Epidermal melanocyte (primary cell): Measurements from ENCODE around the gene DNAH17.
A peak's percentile ranks its signal among the peaks of the same experiment; 100 is the strongest.

ENCODE experiments used
- DNase-seq: peaks from one replicate; pipeline ENCODE4 v3.0.0; 2011; ENCODE audit warnings: low spot score; ENCODE audit not compliant: insufficient read length

The DNAH17 gene, protein sequence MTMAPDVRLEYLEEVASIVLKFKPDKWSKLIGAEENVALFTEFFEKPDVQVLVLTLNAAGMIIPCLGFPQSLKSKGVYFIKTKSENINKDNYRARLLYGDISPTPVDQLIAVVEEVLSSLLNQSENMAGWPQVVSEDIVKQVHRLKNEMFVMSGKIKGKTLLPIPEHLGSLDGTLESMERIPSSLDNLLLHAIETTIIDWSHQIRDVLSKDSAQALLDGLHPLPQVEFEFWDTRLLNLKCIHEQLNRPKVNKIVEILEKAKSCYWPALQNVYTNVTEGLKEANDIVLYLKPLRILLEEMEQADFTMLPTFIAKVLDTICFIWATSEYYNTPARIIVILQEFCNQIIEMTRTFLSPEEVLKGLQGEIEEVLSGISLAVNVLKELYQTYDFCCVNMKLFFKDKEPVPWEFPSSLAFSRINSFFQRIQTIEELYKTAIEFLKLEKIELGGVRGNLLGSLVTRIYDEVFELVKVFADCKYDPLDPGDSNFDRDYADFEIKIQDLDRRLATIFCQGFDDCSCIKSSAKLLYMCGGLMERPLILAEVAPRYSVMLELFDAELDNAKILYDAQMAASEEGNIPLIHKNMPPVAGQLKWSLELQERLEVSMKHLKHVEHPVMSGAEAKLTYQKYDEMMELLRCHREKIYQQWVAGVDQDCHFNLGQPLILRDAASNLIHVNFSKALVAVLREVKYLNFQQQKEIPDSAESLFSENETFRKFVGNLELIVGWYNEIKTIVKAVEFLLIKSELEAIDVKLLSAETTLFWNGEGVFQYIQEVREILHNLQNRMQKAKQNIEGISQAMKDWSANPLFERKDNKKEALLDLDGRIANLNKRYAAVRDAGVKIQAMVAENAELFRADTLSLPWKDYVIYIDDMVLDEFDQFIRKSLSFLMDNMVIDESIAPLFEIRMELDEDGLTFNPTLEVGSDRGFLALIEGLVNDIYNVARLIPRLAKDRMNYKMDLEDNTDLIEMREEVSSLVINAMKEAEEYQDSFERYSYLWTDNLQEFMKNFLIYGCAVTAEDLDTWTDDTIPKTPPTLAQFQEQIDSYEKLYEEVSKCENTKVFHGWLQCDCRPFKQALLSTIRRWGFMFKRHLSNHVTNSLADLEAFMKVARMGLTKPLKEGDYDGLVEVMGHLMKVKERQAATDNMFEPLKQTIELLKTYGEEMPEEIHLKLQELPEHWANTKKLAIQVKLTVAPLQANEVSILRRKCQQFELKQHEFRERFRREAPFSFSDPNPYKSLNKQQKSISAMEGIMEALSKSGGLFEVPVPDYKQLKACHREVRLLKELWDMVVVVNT (N-terminal part only)

DNA sequence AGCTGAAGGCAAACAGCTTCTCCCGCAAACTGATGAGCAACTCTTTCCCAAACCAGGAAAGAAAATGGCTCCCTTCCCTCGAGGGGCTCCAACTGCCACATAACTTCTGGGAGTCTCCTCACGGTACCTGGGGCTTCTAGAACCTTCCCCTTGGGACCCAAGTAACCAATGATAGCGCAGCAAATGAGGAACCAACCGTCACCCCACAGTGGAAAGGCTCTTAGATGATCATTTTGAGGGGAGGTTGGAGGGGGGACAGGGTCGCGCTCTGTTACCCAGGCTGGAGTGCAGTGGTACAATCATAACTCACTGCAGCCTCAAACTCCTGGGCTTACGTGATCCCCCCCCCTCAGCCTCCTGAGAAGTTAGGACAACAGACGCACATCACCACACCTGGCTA, at the start of gene DNAH17:
Gene DNAH17, minus strand, starts transcription at position 101 of the 400 bp plus-strand sequence. CDS start 2,339 bp downstream, outside the sequence.
- no peak for DNase-seq

- DNase-seq, result no peak
Measured at GRCh38 chr17:78624324-78625151, 47.3 kb upstream of the DNAH17 start.

DNA sequence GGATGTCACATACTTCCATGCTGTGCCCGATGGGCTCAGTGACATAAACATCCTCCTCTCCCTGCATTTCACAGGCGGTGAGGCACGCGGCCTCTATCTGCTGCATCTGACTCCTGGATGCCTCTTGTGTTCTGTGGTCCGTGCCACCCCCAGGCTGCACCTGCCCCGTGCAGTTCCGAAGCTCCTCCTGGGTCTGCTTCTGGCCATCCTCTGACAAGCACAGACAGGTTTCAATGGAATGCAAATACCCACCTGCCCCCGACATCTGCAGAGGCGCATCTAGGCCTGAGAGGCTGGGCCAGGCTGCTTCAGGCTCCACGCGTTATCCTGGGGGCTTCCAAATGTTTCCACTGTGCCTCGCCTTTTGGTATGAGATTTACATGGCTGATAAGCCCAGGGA, 46.3 kb upstream of the DNAH17 start:
- no peak for DNase-seq

- no peak for DNase-seq
Measured at GRCh38 chr17:78622491-78623265, 45.5 kb upstream of the DNAH17 start.

GRCh38 chr17:78621720-78622490, 44.7 kb upstream of the DNAH17 start:
- no peak for DNase-seq

GRCh38 chr17:78620099-78620498, 42.9 kb upstream of the DNAH17 start:
- no peak for DNase-seq

GRCh38 chr17:78619334-78619733, 42.1 kb upstream of the DNAH17 start:
- no peak for DNase-seq

- no peak for DNase-seq
Measured at GRCh38 chr17:78618264-78619066, 41.3 kb upstream of the DNAH17 start.

DNA sequence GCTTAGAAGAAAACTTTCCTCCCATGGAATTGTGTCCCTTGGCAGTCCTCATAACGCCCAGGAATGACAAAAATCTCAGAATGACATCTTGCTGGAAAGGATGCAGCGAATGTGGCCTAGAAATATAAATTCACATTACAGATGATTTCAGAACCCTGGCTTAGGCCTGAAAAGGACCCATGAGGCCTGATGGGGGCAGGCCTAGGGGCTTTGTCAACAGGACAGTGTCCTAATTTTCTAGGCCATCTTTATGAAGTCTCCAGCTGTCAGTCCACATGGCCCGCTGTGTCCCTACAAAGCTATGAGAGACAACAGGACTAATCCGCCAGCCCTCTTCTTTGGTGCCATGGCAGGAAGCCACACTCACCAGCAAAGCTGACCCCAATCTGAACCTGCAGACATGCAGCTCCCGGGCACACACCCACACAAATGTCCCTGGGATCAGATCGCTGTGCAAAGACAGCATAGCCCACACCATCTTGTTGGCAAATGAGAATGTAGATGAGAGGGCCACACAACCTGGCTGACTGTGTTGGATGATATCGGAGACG, 40.4 kb upstream of the DNAH17 start:
- DNase-seq, result peak; percentile 31

GRCh38 chr17:78616946-78617345, 39.8 kb upstream of the DNAH17 start:
- DNase-seq, result no peak

GRCh38 chr17:78615631-78616030, 38.4 kb upstream of the DNAH17 start:
- DNase-seq, result no peak

- no peak for DNase-seq
Measured at GRCh38 chr17:78613416-78613815, 36.2 kb upstream of the DNAH17 start.

DNA sequence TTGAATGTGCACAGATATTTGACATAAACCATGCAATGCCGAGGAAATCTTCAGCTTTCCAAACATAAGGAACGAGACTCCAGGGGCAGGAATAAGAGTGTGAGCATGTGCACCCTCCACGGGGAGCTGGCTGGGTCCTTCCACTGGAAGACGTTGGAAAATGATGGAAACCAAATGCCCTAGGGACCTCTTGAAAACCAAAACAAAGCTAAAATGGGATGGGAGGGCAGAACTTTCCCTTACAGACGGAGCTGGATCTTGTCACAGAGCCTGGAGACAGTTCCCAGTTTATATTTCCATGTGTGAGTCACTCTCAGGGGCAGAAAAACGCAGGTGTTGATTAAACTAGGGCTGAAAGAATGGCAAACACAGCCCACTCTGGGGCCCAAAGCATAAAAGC, 34.4 kb upstream of the DNAH17 start:
- no peak for DNase-seq

GRCh38 chr17:78610951-78611511, 33.8 kb upstream of the DNAH17 start:
- DNase-seq, result no peak

GRCh38 chr17:78609191-78609641, 32.0 kb upstream of the DNAH17 start:
- DNase-seq, result no peak

DNA sequence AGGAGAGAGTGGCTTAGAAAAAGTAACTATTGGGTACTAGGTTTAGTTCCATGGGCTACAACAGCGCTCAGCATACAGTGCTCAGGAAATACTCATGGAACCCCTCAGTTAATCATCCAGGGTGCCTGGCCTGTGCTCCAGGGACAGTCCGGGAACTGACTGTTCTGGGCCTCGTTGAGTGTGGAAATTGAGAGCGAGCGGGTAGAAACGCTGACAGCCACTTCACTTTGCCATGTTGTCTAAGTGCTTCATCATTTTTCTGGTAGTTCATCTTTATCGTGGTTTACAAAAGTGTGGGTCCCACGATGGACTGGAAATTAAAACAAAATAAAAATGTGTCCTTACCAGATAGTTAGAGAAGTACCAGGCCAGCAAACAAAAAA, 31.6 kb upstream of the DNAH17 start:
- no peak for DNase-seq

DNA sequence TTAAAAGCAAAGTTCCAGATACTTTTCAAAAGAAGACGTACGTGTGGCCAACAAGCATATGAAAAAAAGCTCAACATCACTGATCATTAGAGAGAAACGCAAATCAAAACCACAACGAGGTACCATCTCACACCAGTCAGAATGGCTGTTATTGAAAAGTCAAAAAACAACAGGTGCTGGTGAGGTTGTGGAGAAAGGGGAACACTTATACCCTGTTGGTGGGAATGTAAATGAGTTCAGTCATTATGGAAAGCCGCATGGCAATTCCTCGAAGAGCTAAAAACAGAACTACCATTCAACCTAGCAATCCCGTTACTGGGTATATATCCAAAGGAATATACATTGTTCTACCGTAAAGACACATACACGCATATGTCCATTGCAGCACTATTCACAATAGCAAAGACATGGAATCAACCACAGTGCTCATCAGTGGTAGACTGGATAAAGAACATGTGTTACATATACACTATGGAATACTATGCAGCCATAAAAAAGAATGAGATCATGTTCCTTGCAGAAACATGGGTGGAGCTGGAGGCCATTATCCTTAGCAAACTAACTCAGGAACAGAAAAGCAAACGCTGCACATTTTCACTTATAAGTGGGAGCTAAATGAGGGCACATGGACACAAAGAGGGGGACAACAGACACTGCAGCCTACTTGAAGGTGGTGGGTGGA, 31.1 kb upstream of the DNAH17 start:
- no peak for DNase-seq
